Panc1 (cell line): ENCODE measurements around the gene ZFP69. TPM values are rescaled to one million over a fixed set of nuclear protein-coding genes. Genes with fewer than 3 reads are reported as not detected.

Experiments
- ATAC-seq: fragments of 200-7000 bp; cut with Tn5 transposase; 2 replicates; pipeline ENCODE4 v1.9.1; 2020; ENCODE audit warnings: mild to moderate bottlenecking, moderate library complexity
- BruUV-seq: library from RNA; stranded (reverse); fragments of 400-500 nt; replicated peaks from 2 replicates; lab custom pipeline; 2021; lab: Mats Ljungman, UMichigan
- CTCF ChIA-PET: fragments of 300-600 bp; sonication (Branson Sonifier 250); formaldehyde crosslinking; loops from one replicate; lab custom pipeline; 2022; ENCODE audit warnings: antibody characterized with exemption; lab: Charles Lee
- POLR2A ChIA-PET: fragments of 300-600 bp; sonication (Branson Sonifier 250); formaldehyde crosslinking; loops from one replicate; lab custom pipeline; 2022; ENCODE audit warnings: antibody characterized with exemption; lab: Charles Lee
- DNase-seq: peaks from one replicate; pipeline ENCODE4 v3.0.0-alpha.2; 2010; ENCODE audit warnings: low read depth, low spot score
- H3K27ac ChIP-seq: 2 replicates; pipeline ENCODE4 v1.5.1; 2011; ENCODE audit warnings: mild to moderate bottlenecking, low read length, inconsistent platforms
- H3K27me3 ChIP-seq: fragments of 200-500 bp; sonication (Bioruptor generic); 2 replicates; pipeline ENCODE4 v1.6.0; 2014; ENCODE audit warnings: low read length, inconsistent platforms; ENCODE audit not compliant: control insufficient read depth, insufficient read depth
- H3K36me3 ChIP-seq: fragments of 200-500 bp; sonication (Bioruptor generic); 2 replicates; pipeline ENCODE4 v1.5.1; 2014; ENCODE audit warnings: inconsistent platforms, mild to moderate bottlenecking, low read length, moderate library complexity; ENCODE audit not compliant: control insufficient read depth, insufficient read depth
- H3K4me1 ChIP-seq: 2 replicates; pipeline ENCODE4 v1.5.1; 2011; ENCODE audit warnings: inconsistent platforms, mild to moderate bottlenecking, low read length, moderate library complexity; ENCODE audit not compliant: control insufficient read depth, insufficient read depth
- H3K4me3 ChIP-seq, 2 experiments: 2 replicates each; pipeline ENCODE4 v1.5.1; 2011 to 2012; ENCODE audit warnings: low read depth in 2 of 2, low read length in 2 of 2, mild to moderate bottlenecking in 2 of 2, inconsistent platforms in 1 of 2, moderate library complexity in 1 of 2
- H3K9me3 ChIP-seq: fragments of 200-500 bp; sonication (Bioruptor generic); 2 replicates; pipeline ENCODE4 v1.5.1; 2014; ENCODE audit warnings: low read depth, mild to moderate bottlenecking, inconsistent platforms, low read length, moderate library complexity; ENCODE audit not compliant: control insufficient read depth, insufficient read depth
- POLR2AphosphoS5 ChIP-seq: IDR thresholded peaks from 2 replicates; pipeline ENCODE4 v1.6.1; 2012; ENCODE audit warnings: mild to moderate bottlenecking, low read depth, low read length, moderate library complexity
- SIN3A ChIP-seq: IDR thresholded peaks from 2 replicates; pipeline ENCODE4 v1.6.1; 2012; ENCODE audit warnings: low read depth, mild to moderate bottlenecking, low read length, moderate library complexity, borderline replicate concordance; ENCODE audit not compliant: insufficient read depth
- TCF7L2 ChIP-seq: IDR thresholded peaks from 2 replicates; pipeline ENCODE4 v1.6.1; 2011; ENCODE audit warnings: mild to moderate bottlenecking, low read depth, low read length, inconsistent platforms
- in situ Hi-C: cut with HindIII; loops from 2 replicates; pipeline ENCODE4 v1.10.0; 2016; ENCODE audit warnings: low sequenced_read_pairs, low pct_unique_long_range_greater_than_20kb
- intact Hi-C: fragments of 100-400 bp; cut with micrococcal nuclease; formaldehyde crosslinking; loops from one replicate; pipeline ENCODE4 v1.10.0; 2022; ENCODE audit not compliant: unreplicated experiment
- total RNA-seq: library from RNA; stranded (reverse); gene quantifications from one replicate; pipeline ENCODE4 v1.2.1, GENCODE V29; 2021; ENCODE audit not compliant: unreplicated experiment
- TF ChIP-seq, protein P1 (sequence below), 2 experiments: IDR thresholded peaks; 2 replicates each; pipeline ENCODE4 v1.6.1; 2011 to 2012; ENCODE audit warnings: low read depth in 2 of 2, control low read depth in 1 of 2, low read length in 1 of 2, mild to moderate bottlenecking in 1 of 2, moderate library complexity in 1 of 2; ENCODE audit not compliant: insufficient read depth in 1 of 2
- TF ChIP-seq, protein P2 (sequence below): fragments of 450-650 bp; IDR thresholded peaks from 2 replicates; pipeline ENCODE4 v1.5.1; 2017; ENCODE audit warnings: mild to moderate bottlenecking

The ZFP69 gene
- total RNA-seq, 1 experiment from 2014 or later = 6.4 TPM

- intact Hi-C loops (no loop called here), in situ Hi-C loops (no loop called here)
- peak within 1 kb of the TSS; percentile 81 to 89 for H3K4me3 ChIP-seq
- DNase-seq (peak; percentile 89), ATAC-seq (peak; percentile 100)
- ChIA-PET POLR2A (interaction anchor here (0.7 kb wide), 1 partner anchor 72 kb away, joined by 4 read pairs; no protein-coding TSS in a partner anchor), CTCF (interaction anchor here (0.6 kb wide), 2 partner anchors 37 to 130 kb away, joined by 4 to 6 read pairs; no protein-coding TSS in a partner anchor)
- H3K27ac ChIP-seq = peak within 1 kb of the TSS; percentile 93
- TF ChIP-seq, protein P1, sequence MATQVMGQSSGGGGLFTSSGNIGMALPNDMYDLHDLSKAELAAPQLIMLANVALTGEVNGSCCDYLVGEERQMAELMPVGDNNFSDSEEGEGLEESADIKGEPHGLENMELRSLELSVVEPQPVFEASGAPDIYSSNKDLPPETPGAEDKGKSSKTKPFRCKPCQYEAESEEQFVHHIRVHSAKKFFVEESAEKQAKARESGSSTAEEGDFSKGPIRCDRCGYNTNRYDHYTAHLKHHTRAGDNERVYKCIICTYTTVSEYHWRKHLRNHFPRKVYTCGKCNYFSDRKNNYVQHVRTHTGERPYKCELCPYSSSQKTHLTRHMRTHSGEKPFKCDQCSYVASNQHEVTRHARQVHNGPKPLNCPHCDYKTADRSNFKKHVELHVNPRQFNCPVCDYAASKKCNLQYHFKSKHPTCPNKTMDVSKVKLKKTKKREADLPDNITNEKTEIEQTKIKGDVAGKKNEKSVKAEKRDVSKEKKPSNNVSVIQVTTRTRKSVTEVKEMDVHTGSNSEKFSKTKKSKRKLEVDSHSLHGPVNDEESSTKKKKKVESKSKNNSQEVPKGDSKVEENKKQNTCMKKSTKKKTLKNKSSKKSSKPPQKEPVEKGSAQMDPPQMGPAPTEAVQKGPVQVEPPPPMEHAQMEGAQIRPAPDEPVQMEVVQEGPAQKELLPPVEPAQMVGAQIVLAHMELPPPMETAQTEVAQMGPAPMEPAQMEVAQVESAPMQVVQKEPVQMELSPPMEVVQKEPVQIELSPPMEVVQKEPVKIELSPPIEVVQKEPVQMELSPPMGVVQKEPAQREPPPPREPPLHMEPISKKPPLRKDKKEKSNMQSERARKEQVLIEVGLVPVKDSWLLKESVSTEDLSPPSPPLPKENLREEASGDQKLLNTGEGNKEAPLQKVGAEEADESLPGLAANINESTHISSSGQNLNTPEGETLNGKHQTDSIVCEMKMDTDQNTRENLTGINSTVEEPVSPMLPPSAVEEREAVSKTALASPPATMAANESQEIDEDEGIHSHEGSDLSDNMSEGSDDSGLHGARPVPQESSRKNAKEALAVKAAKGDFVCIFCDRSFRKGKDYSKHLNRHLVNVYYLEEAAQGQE (IDR thresholded peaks at IDR 0.05; ENCODE audit: insufficient read depth in 1 of 2, low read depth in 2 of 2, low read length in 1 of 2) = no peak
- peak; percentile 93 for TF ChIP-seq POLR2AphosphoS5
- TF ChIP-seq TCF7L2 = peak; percentile 43; the same call in 1 of the 2 replicates
- peak; percentile 89; the same call in 1 of the 2 replicates for TF ChIP-seq SIN3A
- TF ChIP-seq, protein P2, sequence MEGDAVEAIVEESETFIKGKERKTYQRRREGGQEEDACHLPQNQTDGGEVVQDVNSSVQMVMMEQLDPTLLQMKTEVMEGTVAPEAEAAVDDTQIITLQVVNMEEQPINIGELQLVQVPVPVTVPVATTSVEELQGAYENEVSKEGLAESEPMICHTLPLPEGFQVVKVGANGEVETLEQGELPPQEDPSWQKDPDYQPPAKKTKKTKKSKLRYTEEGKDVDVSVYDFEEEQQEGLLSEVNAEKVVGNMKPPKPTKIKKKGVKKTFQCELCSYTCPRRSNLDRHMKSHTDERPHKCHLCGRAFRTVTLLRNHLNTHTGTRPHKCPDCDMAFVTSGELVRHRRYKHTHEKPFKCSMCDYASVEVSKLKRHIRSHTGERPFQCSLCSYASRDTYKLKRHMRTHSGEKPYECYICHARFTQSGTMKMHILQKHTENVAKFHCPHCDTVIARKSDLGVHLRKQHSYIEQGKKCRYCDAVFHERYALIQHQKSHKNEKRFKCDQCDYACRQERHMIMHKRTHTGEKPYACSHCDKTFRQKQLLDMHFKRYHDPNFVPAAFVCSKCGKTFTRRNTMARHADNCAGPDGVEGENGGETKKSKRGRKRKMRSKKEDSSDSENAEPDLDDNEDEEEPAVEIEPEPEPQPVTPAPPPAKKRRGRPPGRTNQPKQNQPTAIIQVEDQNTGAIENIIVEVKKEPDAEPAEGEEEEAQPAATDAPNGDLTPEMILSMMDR = no peak
- no peaks in the 10 kb centered on the region for H3K27me3 ChIP-seq
- peaks cover 7% of the 10 kb centered on the region for H3K4me1 ChIP-seq
- H3K36me3 ChIP-seq = no peaks in the 10 kb centered on the region
- 0 out of 2 replicates have a peak, but pooled peaks cover 3% of the 10 kb centered on the region for H3K9me3 ChIP-seq
- no TSS peak for BruUV-seq
Observed at GRCh38 chr1:40531381-40532061, 54.4 kb downstream of the ZFP69 start, which contains the start of gene ZNF684. Gene ZNF684 (plus strand): TSS chr1:40531637. CDS start chr1:40533167, 1,530 bp downstream.

DNA sequence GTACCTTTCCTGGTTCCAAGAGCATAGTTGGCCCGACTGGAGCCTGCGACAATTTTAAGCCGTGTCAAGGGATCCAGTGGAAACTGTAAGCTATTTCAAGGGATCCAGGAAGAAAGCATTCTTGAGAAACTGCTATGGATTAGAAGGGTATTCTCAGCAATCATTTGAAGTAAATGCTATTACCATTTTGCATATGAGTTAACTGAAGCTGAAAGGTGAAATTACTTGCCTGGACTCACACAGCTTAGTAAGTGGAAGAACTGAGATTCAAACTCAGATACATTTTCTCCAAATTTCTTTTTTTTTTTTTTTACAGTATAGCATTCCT, 54.9 kb downstream of the ZFP69 start:
- H3K27ac ChIP-seq = peak overlapping the region; percentile 93
- in situ Hi-C loops = no loop called here
- peaks cover 7% of the 10 kb centered on the region for H3K4me1 ChIP-seq
- ChIA-PET POLR2A (interaction anchor here (0.6 to 0.7 kb wide), 2 partner anchors 11 to 73 kb away, joined by 3 to 4 read pairs; no protein-coding TSS in a partner anchor), CTCF (interaction anchor here (0.6 to 0.7 kb wide), 4 partner anchors 37 to 159 kb away, joined by 3 to 6 read pairs (median 4); no protein-coding TSS in a partner anchor)
- ATAC-seq = no peak
- BruUV-seq = no TSS peak
- no peak for DNase-seq
- intact Hi-C loops = no loop called here
- H3K4me3 ChIP-seq = peak overlapping the region; percentile 81 to 89
- 0 out of 2 replicates have a peak, but pooled peaks cover 3% of the 10 kb centered on the region for H3K9me3 ChIP-seq
- H3K36me3 ChIP-seq = no peaks in the 10 kb centered on the region
- no peaks in the 10 kb centered on the region for H3K27me3 ChIP-seq
- TF ChIP-seq POLR2AphosphoS5 = no peak
- TF ChIP-seq, protein P2 = no peak
- no peak for TF ChIP-seq TCF7L2
- TF ChIP-seq, protein P1 (IDR thresholded peaks at IDR 0.05; ENCODE audit: insufficient read depth in 1 of 2, low read depth in 2 of 2, low read length in 1 of 2) = no peak
- TF ChIP-seq SIN3A = no peak
